ENCODE results near the gene ACTL7A. TPM values are rescaled to one million over a fixed set of nuclear protein-coding genes. Genes with fewer than 3 reads are reported as not detected.

ACTL7A gene
- total and polyA plus RNA-seq, 2 of the 13 experiments (the other 11 are each of a cell fraction or from before 2014, with no cell fraction given): not detected

DNA sequence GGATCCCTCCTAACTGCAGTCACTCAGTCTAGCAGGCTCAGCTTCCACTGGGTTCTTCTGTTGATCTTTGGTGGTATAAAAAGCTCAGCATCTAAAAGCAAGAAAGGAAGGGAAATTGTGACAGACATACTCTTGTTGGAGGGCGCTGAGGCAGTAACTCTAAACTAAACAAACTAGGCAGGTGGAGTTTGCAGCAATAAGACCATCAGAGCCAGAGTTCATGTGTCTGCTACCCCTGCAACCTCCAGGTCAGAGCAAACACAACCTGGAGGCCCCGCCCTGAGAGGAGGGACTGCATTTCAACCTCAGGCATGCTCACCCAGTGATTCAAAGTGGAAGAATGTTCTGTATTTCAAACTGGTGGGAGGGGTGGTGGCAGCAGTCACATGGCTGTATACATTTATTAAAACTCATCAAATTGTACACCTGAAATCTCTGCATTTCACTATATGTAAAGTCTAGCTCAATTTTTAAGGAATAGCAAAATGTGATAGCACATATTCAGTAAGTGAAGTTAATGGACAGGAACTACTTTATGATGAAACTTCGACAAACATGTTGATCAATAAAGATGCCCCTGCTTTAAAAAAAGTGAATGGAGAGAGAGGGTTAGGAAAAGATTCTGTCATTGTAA is 7.1 kb downstream of the ACTL7A start (continued):
- TF ChIP-seq, protein P1, sequence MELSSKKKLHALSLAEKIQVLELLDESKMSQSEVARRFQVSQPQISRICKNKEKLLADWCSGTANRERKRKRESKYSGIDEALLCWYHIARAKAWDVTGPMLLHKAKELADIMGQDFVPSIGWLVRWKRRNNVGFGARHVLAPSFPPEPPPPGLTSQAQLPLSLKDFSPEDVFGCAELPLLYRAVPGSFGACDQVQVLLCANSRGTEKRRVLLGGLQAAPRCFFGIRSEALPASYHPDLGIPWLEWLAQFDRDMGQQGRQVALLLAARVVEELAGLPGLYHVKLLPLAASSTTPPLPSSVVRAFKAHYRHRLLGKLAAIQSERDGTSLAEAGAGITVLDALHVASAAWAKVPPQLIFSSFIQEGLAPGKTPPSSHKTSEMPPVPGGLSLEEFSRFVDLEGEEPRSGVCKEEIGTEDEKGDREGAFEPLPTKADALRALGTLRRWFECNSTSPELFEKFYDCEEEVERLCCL (CRISPR knock-in tag; IDR thresholded peaks at IDR 0.05; ENCODE audit: borderline replicate concordance): no peak
- no peak for TF ChIP-seq MIER2 (CRISPR knock-in tag; IDR thresholded peaks at IDR 0.05)
- no peak for TF ChIP-seq NFKBIZ (CRISPR knock-in tag; IDR thresholded peaks at IDR 0.05)
- no peak for TF ChIP-seq DNMT1 (CRISPR knock-in tag; IDR thresholded peaks at IDR 0.05)
- no peak for TF ChIP-seq PHF5A (CRISPR knock-in tag; IDR thresholded peaks at IDR 0.05; ENCODE audit: low read depth, unreplicated experiment)
- no peak for TF ChIP-seq ZNF569 (CRISPR knock-in tag; IDR thresholded peaks at IDR 0.05; ENCODE audit: borderline replicate concordance)
- no peak for TF ChIP-seq KAT2B (IDR thresholded peaks at IDR 0.05; ENCODE audit: borderline replicate concordance, low read depth, low read length)
- no peak for TF ChIP-seq HIVEP1 (CRISPR knock-in tag; IDR thresholded peaks at IDR 0.05)
- TF ChIP-seq THYN1 (CRISPR knock-in tag; IDR thresholded peaks at IDR 0.05; ENCODE audit: borderline replicate concordance, low read depth): 0 out of 2 replicates have a peak, but pooled peaks have one; percentile 67
- TF ChIP-seq ZNF878 (CRISPR knock-in tag; IDR thresholded peaks at IDR 0.05): no peak
- peak; percentile 55; the same call in 1 of the 2 replicates for TF ChIP-seq MYC (CRISPR knock-in tag; IDR thresholded peaks at IDR 0.05; ENCODE audit: borderline replicate concordance)
- TF ChIP-seq, protein P2, sequence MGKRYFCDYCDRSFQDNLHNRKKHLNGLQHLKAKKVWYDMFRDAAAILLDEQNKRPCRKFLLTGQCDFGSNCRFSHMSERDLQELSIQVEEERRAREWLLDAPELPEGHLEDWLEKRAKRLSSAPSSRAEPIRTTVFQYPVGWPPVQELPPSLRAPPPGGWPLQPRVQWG (CRISPR knock-in tag; IDR thresholded peaks at IDR 0.05; ENCODE audit: borderline replicate concordance, low read depth): no peak
- TF ChIP-seq, protein P3, sequence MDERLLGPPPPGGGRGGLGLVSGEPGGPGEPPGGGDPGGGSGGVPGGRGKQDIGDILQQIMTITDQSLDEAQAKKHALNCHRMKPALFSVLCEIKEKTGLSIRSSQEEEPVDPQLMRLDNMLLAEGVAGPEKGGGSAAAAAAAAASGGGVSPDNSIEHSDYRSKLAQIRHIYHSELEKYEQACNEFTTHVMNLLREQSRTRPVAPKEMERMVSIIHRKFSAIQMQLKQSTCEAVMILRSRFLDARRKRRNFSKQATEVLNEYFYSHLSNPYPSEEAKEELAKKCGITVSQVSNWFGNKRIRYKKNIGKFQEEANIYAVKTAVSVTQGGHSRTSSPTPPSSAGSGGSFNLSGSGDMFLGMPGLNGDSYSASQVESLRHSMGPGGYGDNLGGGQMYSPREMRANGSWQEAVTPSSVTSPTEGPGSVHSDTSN (CRISPR knock-in tag; IDR thresholded peaks at IDR 0.05): no peak; the same call in 1 of the 2 replicates
- TF ChIP-seq, protein P4, sequence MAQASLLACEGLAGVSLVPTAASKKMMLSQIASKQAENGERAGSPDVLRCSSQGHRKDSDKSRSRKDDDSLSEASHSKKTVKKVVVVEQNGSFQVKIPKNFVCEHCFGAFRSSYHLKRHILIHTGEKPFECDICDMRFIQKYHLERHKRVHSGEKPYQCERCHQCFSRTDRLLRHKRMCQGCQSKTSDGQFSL (CRISPR knock-in tag; IDR thresholded peaks at IDR 0.05): no peak
- TF ChIP-seq, protein P5, sequence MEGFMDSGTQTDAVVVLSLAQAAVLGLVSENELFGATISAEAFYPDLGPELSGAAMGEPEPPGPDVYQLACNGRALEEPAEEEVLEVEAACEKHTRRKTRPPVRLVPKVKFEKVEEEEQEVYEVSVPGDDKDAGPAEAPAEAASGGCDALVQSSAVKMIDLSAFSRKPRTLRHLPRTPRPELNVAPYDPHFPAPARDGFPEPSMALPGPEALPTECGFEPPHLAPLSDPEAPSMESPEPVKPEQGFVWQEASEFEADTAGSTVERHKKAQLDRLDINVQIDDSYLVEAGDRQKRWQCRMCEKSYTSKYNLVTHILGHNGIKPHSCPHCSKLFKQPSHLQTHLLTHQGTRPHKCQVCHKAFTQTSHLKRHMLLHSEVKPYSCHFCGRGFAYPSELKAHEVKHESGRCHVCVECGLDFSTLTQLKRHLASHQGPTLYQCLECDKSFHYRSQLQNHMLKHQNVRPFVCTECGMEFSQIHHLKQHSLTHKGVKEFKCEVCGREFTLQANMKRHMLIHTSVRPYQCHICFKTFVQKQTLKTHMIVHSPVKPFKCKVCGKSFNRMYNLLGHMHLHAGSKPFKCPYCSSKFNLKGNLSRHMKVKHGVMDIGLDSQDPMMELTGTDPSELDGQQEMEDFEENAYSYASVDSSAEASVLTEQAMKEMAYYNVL (CRISPR knock-in tag; IDR thresholded peaks at IDR 0.05; ENCODE audit: borderline replicate concordance): peak; percentile 85; the same call in 1 of the 2 replicates
- no peak for TF ChIP-seq NFE2L1 (CRISPR knock-in tag; IDR thresholded peaks at IDR 0.05; ENCODE audit: borderline replicate concordance)
- TF ChIP-seq ZNF644 (CRISPR knock-in tag; IDR thresholded peaks at IDR 0.05; ENCODE audit: low read depth): peak; percentile 26; the same call in 1 of the 2 replicates
- TF ChIP-seq RELA (CRISPR knock-in tag; IDR thresholded peaks at IDR 0.05): no peak
- peak; percentile 76 to 81; a peak in 3 of 4 replicates for TF ChIP-seq NR2F1 (CRISPR knock-in tag; IDR thresholded peaks at IDR 0.05)
- no peak for TF ChIP-seq JARID2 (CRISPR knock-in tag; IDR thresholded peaks at IDR 0.05; ENCODE audit: insufficient replicate concordance)
- no peak for TF ChIP-seq NFIB (CRISPR knock-in tag; IDR thresholded peaks at IDR 0.05; ENCODE audit: borderline replicate concordance)
- TF ChIP-seq, protein P6, sequence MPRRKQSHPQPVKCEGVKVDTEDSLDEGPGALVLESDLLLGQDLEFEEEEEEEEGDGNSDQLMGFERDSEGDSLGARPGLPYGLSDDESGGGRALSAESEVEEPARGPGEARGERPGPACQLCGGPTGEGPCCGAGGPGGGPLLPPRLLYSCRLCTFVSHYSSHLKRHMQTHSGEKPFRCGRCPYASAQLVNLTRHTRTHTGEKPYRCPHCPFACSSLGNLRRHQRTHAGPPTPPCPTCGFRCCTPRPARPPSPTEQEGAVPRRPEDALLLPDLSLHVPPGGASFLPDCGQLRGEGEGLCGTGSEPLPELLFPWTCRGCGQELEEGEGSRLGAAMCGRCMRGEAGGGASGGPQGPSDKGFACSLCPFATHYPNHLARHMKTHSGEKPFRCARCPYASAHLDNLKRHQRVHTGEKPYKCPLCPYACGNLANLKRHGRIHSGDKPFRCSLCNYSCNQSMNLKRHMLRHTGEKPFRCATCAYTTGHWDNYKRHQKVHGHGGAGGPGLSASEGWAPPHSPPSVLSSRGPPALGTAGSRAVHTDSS (CRISPR knock-in tag; conservative IDR thresholded peaks at IDR 0.05): no peak
- TF ChIP-seq JUNB (CRISPR knock-in tag; IDR thresholded peaks at IDR 0.05; ENCODE audit: borderline replicate concordance): no peak

Data from HepG2 (cell line).